CD4-positive, alpha-beta T cell treated with Interleukin-17A for 4 hours (primary cell): ENCODE data around the gene ITGBL1.

Experiments used
- DNase-seq: peaks from one replicate; pipeline ENCODE4 v3.0.0-alpha.2; 2020; ENCODE audit warnings: mixed read lengths

The ITGBL1 gene

DNA sequence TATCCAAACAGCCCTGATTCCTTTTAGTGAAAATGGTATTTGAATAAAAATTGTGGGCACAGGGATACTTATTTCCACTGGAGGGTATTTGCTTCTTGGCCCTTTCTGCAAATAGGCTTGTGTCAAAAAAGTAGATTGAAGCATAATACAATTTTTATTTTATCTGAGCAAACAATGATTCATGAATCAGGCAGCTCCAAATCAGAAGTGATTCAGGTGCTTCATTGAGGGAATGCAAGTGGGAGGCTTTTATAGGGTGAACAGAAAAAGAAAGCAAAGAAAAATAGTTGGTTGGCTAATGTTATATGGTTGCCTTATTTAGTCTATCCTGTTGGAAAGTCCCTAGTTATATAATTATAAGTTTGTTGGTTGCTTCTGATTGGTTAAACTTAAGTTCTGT lies 117.9 kb downstream of the ITGBL1 start:
- DNase-seq, result no peak

DNA sequence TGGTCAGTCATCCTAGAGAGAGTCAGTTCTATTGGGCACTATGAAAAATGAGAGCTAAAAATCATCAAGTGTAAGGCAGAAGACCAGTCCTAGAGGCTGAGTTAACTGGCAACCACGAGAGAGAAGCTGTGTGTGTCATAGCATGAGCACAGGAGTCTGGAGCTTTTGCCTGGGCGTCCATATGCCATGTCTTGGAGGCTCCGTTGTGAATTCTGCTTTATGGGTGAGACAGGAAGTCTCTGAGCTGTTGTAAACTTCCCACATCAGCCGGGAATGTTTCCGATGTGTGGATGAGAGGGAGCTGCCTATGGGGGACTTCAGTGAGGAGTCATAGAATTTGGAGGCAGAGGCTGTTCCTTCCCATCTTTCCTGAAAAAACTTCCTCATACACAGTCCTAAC lies 120.0 kb downstream of the ITGBL1 start:
- DNase-seq, result no peak

DNA sequence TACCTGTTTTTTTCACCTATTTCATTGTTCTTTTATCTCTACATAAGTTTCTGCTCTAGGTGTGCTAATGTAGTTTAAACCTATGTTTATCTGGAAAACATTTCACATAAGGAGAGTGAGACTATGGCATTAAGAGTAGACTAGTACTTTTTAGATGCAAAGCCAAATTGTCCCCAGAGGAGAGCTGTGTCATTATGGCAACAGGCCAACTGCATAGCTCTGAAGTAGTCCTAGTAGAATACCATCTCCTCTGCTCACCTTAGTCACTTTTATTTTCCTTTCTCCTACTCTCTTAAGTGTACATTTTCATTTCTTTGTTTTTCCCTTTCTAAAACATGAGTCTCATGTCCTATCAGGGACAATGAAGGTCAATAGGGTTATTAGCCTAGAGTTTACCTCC lies 123.1 kb downstream of the ITGBL1 start:
- DNase-seq, result no peak

DNA sequence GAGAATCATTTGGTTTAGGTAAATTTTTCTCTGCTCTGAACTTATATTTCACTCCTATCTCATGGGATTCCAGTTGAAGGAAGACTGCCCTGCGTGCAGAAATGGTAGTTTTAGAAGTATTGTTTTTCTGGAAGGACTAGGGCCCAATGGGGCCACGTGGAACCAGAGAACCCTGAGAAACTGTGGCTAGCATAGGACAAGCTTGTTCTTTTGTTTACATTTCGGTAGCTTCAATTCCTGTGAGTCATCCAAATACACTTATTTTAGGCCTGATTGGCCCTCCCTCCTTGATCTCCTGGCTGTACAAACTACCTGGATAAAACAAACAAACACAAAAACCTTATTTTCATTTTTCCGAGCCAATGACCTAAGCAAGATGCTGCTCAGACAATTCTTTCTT lies 124.0 kb downstream of the ITGBL1 start:
- no peak for DNase-seq

DNA sequence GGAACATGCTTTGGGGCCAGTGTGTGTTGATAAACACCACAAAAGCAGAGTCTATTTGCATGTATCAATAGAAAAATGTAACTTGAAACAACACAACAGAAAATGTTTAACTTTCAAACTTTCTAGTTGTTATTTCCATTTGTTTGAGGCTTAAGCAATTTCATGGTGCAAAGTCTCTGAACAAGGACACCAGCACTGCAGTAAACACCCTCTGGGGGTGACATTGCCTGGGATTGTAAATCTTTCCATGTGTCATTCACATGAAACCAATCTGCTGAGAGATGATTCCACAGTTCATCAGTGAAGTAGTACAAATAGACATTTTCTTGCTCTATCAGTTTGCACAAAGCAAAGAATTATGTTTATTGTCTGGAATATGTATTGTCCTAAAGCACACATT lies 124.5 kb downstream of the ITGBL1 start:
- no peak for DNase-seq

DNA sequence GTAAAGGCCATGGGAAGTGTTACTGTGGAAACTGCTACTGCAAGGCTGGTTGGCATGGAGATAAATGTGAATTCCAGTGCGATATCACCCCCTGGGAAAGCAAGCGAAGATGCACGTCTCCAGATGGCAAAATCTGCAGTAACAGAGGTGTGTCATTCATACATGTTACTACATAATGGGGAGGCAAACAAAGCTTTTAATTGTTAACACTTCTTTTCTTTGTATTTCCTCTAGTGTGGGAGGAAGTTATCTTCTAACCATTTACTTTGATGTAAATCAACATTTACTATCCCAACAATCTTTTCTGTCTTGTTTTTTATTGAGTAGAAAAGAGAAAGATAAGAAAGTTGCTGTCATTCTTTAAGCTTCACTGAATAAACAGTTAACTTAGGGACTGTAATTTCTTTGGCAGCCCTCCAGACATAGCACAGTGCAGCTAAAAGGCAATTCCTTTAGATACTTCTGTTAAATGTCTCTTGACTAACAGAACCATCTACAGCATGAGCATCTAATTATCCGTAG lies 126.9 kb downstream of the ITGBL1 start:
- no peak for DNase-seq

DNA sequence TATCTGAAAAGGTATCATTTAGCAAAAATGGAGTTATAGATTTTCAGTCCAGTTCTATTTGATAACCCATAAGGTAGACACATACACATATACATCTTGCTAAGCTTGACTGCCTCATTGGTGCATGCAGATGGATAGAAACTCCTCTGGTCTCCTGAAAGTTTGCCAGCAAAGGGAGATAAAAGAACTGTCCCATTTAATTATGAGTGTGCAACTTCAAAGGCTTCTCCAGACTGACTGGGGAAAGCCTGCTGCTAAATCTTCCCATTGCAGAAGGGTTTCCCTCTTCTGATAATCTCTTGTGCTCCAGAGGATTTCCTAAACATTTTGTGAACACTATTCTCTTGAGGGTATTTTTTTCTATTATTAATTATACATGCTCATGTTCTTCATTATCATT lies 131.9 kb downstream of the ITGBL1 start:
- DNase-seq, result no peak

DNA sequence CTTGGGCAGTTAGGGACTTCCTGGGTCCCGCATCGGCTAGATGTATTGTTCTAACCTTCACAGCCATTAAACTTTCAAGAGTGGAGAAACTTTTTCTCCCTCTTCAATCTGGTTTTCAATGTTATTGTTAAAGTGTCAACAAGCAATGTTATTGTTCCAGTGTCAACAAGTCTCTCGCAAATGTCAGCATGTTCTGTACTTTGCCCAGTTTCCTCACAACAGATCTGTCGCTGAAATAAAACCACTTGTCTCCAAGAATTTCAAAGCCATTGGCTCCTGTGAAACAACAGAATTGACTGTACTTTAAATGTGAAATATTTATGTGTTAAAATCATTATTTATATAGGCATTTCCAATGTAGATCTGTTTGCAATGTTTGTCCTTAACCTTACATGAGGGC lies 138.0 kb downstream of the ITGBL1 start:
- no peak for DNase-seq

DNA sequence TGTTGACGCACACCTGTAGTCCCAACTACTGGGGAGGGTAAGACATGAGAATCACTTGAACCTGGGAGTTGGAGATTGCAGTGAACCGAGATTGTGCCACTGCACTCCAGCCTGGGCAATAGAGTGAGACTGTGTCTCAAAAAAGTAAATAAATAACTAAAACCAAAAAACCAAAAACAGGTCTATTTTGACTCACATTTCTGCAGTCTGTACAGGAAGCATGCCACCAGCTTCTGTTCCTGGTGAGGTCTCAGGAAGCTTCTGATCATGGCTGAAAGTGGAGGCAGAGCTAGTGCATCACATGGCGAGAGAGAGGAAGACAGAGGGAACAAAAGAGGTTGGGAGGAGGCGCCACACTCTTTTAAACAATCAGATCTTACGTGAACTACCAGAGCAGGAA lies 142.5 kb downstream of the ITGBL1 start:
- no peak for DNase-seq

DNA sequence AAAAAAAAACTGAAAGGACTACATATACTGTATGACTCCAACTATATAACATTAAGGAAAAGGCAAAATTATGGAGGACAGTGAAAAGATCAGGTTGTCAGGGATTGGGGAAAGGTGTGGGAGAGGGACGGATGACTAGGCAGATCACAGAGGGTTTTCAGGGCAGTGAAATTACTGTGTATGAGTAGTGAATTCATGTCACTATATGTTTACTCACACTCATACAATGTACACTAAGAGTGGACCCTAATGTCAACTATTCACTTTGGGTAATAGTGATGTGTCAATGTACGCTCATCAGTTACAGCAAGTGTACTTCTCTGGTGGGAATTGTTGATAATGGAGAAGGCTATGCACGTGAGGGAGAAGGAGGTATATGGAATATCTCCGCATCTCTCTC lies 144.3 kb downstream of the ITGBL1 start:
- no peak for DNase-seq

DNA sequence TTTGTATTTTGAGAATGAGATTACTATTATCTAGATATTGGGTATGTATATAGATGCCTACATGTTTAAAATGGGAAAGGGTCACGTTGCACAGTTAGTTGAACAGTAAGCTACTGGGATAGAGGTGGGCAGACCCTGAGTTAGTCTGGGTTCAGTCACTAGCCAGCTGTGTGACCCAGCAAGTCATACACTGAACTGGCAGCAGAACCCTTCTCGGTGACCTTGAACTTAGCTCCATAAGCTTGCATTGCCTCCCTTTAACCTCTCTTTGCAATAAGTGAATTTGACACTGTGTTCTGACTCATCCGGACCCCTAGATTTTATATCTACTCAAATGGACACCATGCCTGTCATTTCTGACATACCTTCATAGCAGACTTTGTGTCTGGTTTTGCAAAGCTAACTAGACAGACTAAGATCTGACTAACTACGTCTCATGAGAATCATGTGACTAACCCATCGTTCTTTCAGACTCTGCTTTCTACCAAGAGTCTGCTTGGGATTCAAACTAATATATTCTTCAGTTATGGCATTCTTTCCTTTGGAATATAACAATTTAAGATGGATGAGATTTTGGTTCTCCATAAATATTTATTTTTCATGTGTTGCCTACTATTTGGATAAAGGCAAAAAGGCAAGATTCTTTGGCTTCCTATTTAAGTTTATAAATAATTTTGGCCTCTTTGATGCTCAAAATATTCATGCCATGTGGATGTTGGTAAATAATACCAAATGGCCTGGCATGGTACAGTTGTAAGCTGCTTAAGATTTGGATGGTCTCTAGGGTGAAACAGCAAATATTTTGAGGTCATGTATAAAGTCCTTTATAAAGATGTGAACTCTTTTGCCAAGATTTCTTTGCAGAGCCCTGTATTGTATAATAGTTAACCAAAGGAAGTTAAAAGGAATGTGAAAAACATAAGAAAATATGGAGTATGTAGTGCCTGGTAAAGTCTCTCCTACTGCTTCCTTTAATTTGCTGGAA lies 159.3 kb downstream of the ITGBL1 start:
- DNase-seq, result no peak

DNA sequence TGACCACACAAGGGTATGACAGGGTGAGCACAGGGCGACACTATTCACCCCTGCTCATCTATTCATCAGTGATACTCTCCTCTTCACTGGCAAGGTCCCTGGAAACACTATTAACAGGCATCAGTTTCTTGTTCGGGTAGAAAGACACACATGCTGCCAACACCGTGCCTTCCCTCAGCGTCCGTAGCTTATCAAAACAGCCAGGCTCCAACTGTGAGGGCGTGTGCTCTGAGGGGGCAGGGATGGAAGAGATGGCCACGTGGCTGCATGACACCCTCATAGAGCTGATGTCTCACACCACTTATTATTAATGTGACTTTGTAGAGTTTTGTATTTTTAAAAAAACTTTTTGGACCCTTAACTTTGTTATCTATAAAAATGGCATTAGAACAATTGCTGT lies 160.3 kb downstream of the ITGBL1 start:
- no peak for DNase-seq

DNA sequence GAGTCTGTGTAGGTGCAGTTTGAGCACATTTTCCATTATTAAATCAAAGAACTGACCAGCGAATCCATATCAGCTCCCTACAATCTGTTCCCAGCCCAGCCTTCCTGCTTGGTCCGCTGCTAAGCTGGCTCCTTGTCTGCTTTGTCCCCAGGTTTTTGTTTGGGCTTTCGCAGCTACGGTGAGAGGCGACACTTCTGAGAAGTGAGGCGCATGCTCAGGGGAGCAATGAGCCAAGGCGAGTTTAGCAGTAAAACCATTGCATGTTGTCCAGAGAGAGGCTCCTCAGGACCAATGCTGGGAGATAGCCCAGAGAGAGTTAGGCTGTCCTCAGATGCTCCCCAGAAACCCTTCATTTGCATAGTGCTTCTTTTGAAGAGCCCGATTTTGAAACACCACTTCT lies 162.0 kb downstream of the ITGBL1 start:
- no peak for DNase-seq

DNA sequence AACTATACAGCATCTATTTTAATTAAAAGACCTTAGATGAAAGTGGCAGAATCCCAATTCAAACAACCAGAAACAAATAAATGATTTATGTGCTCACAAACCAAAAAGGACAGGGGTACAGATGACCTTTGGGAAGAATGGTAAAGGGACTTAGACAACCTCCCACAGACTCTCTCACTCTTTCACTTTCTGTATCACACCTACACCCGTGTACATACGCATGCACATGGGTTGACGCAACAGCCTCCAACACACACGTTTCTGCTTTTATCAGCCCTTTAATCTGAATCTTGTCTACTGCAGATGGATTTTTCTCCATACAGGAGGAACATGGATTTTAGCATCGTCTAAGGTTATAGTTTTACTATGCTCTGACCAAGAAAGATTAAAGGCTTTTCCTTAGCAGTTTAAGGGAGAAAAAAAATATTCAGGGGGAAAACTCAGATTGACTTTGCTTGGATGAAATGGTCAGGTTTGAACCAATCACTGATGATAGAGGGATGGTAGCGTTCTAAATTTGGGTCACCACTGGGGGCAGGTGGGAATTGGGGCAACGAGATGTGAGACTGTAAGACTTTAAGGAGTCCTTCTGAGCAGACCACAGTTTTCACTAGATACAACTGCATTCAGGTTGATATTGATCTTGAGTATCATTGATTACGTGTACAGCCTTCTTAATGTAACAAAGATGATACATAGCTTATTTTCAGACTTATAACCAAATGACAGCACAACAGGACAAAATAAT lies 166.1 kb downstream of the ITGBL1 start:
- DNase-seq, result no peak

DNA sequence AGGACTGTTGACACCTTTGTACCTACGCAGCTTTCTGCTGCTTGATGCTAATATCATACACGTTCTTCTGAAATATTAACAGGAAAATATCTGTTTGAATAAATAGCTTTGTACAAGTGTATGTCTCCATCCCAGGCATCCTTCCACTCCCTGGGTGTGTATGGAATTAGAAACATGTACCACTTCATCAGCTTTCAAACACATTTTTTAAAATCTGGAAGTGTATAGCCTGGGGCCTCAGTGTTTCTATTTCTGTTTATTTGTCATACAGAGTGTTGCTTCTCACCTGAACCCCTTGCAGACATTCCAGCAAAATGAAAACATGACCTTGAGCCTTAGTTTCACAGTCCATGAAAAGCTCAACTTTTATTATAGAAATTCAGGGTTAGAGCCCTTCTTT lies 168.6 kb downstream of the ITGBL1 start:
- DNase-seq, result no peak

DNA sequence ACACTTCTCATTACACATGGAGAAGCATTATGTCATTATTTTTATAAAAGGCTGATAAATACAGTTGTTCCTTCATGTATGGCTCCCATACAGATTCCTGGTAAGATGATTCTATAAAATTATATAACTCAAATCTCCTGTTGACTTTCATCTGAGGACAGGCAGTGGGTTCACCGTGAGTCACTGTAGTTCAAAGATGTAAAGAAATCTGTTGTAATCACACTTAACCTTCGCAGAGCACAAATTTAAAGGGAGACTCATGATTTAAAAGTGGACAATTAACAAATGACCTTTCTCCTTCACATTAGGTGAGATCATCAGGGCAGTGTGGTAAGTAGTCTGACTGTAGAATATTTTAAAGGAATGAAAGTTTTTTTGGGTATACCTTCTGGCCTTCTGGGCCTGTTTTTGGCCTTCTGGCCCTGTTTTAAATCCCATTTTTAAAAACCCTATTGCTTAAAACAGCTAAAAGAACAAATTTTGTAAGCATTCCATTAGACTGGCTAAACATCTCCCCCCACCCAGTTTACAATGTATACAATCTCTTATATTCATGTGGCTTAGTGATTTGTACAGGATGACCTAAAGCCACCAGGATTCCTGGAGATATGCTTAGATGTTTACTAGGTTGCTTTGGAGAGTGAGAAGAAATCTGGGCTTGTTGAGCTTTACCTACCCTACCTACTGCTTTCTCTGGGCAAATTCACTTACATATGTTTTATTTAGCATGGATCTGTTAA lies 171.2 kb downstream of the ITGBL1 start:
- no peak for DNase-seq

DNA sequence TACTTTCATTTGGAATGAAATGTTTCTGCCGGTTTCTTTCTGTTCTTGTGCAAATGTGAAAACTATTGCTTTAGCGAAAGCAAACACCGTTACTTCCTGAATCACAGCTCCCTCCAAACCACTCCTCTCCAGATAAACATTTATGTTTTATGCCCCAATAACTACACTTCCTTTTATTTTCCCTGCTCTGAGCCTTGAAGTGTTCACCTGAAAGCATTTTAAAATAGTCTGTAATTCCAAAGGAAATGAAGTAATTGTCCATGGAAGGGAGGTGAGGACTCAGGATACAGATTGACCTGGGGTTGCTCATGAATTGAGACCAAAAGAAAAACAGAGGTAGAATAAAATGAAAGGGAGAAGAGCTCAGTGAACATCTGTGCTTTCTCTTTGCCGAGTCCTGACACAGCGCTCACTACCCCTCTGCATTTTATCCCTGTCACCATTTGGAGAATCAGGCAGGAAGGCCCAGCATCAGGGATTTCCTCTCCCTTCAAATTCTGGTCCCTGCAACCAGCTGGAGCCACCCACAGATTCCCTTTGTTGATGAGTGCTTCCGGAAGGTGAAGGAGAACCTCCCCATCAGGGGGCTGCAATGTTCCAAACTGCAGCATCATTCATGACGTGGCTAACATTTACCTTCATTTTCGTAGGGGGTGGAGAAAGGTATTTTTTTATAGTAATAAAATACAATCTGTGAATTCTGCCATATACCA lies 171.9 kb downstream of the ITGBL1 start:
- DNase-seq, result no peak

DNA sequence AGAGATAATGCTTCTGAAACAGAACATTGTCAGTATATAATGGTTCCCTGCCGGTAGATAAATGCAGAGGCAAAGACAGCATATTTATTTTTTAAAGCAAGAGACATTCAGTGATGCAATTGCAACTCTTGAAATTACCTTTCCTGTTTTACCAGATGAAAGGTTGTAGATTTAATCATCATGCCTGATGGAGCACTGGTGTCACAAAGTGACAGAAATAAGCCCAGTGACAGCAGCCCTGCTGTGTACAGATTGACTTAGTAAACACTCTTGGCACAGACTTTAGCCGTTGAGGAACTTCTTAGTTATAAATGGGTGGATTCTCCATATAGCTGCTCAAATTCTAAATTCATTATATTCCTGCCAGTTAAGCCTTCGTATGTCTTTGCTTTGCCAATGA lies 172.5 kb downstream of the ITGBL1 start:
- no peak for DNase-seq

DNA sequence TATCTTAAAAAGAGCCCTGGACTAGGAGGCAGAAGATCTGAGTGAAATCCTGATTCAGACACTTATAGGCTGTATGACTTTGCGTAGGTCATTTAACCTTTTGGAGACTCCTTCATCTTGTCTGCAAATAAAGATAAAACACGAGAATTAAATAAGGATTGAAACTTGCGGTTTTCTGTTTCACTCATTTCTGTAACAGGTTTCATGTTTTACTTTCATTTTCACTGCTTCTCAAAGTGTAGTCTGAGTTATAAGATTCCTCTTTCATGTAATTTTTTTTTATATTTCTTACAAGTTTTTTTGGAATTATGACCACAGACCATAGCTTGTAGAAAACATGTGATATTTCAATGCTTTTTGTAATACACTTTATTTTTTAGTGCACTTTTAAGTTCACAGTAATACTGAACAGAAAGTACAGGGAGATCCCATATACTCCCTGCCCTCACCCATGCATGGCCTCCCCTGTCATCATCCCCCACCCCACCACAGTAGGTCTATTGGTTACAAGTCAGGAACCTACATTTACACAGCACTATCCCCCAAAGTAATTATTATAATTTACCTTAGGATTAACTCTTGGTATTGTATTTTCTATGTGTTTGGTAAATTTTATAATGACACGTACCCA lies 174.6 kb downstream of the ITGBL1 start:
- DNase-seq, result peak; percentile 19

DNA sequence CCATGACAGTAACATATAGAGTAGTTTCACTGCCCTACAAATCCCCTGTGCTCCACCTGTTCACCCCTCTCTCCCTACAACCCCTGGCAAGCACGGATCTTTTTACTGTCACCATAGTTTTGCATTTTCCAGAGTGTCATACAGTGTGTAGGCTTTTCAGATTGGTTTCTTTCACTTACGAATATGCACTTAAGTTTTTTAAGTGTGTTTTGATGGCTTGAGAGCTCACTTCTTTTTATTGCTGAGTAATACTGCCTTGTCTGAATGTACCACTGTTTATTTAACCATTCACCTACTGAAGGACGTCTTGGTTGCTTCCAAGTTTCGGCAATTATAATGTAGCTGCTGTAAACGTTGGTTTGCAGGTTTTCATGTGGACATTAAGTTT lies 175.1 kb downstream of the ITGBL1 start:
- DNase-seq, result no peak

DNA sequence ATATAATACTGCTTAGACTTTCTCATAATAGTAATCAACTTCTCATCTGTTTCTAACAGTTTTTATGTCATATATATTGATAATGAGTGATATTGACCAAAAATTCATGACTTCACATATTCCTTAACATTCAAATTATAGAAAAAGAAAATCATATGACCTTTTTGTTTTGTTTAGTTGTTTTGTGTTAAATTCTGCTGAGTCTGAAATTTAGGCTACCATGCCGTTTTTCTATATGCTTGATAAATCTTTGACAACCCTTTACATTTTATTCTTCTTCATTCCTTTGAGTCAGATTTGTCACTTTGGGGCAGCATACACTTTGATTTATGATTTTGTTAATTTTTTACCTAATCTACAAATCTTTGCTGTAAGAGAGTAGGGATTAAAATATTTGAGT lies 176.4 kb downstream of the ITGBL1 start:
- no peak for DNase-seq

DNA sequence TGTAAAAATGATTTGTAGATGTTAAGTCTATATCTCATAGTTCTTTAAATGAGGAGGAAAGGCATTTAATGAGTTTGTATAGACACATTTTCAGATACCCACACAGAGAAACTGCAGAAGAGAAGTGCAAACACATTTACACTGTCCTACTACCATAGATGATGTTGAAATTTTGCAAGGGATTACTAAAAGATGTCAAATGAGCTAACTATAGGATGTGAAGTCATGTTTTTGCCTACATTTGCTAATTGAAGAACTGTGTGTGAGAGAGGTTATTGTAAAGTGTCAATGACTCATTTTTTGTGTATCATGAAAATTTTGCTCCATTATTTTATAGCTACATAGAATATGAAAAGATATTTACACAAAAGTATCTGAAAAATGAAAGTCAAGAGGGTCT lies 178.9 kb downstream of the ITGBL1 start:
- DNase-seq, result no peak
